HepG2 (cell line): Measurements from ENCODE around the gene NDUFAF8. TPM values are rescaled to one million over a fixed set of nuclear protein-coding genes. Genes with fewer than 3 reads are reported as not detected.

Experiments used
- GFI1 ChIP-seq: sonication (generic); formaldehyde crosslinking; IDR thresholded peaks from 2 replicates; pipeline ENCODE4 v1.5.0; 2020; ENCODE audit warnings: missing genetic modification reagents, mild to moderate bottlenecking, borderline replicate concordance
- SMC3 ChIP-seq: IDR thresholded peaks from 2 replicates; pipeline ENCODE4 v1.6.1; 2011; ENCODE audit warnings: low read length, improper control_type of control experiment
- ZNF839 ChIP-seq: sonication (generic); formaldehyde crosslinking; IDR thresholded peaks from 2 replicates; pipeline ENCODE4 v1.4.0; 2020; ENCODE audit warnings: missing genetic modification reagents, mild to moderate bottlenecking, borderline replicate concordance
- polyA plus RNA-seq, 8 experiments: library from polyadenylated mRNA; depleted of rRNA in 3 of 8; stranded (reverse) in 7 of 8; unstranded in 1 of 8; fragments of >200 nt; fragmentation: Illumina TruSeq in 4 of 8; extraction: Trizol in 4 of 8; gene quantifications; 2 replicates each; pipeline versions ENCODE4 v1.2.1 to v1.2.3, GENCODE V29; 2011 to 2016; ENCODE audit warnings: low read depth in 4 of 8, missing spikeins in 1 of 8, mixed read lengths in 1 of 8; ENCODE audit not compliant: insufficient read depth in 1 of 8
- total RNA-seq, 5 experiments: library from RNA; depleted of rRNA; stranded (reverse); fragments of >200 nt; fragmentation: Illumina TruSeq; extraction: Trizol; gene quantifications; 2 replicates each; pipeline ENCODE4 v1.2.3, GENCODE V29; 2016; ENCODE audit warnings: low read depth in 1 of 5
- TF ChIP-seq, protein P1 (sequence below): sonication (generic); formaldehyde crosslinking; IDR thresholded peaks from 2 replicates; pipeline ENCODE4 v1.9.0; 2021; ENCODE audit warnings: mild to moderate bottlenecking, missing genetic modification reagents
- TF ChIP-seq, protein P2 (sequence below): sonication (generic); formaldehyde crosslinking; IDR thresholded peaks from one replicate; pipeline ENCODE4 v1.5.1; 2020; ENCODE audit warnings: mild to moderate bottlenecking, missing genetic modification reagents; ENCODE audit errors: not compliant biosample characterization
- TF ChIP-seq, protein P3 (sequence below): sonication (generic); formaldehyde crosslinking; IDR thresholded peaks from 2 replicates; pipeline ENCODE4 v1.5.1; 2020; ENCODE audit warnings: mild to moderate bottlenecking, missing genetic modification reagents, moderate library complexity

The NDUFAF8 gene
- total and polyA plus RNA-seq, 2 of the 13 experiments (the other 11 are each of a cell fraction or from before 2014, with no cell fraction given) = 75.6 to 233 TPM

DNA sequence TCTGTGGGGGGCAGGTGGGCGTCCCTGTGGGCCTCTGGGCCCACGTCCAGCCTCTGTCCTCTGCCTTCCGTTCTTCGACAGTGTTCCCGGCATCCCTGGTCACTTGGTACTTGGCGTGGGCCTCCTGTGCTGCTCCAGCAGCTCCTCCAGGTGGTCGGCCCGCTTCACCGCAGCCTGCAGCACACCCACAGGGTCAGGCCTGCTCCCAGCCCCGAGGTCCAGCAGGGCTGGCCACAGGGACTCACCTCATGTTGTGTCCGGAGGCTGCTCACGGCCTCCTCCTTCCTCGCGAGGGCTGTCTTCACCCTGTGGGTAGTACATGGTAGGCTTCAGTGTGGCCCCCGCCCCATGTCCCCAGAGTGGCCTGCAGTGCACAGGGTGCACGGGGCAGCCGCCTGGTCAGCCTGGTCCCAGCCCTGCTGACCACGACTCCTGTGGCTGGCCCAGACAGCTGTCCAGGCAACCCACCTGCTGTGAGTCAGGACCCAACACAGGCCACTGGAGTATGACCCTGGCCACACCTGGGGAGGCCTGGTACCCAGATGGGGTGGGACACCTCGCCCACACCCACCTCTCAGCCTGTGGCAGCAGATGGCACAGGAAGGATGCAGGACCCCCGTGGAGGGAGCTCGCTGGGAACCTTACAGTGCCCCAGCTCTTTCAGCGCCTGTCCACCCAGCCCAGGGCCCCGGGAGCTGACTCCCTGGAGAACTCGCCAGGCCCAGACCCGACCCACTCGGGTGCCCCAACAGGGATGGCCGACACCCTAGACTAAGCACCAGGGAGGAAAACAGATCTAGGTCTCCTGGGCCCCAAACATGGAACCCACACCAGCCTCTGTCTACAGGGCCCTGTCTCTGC, 49.2 kb upstream of the NDUFAF8 start (continued):
- TF ChIP-seq, protein P1, sequence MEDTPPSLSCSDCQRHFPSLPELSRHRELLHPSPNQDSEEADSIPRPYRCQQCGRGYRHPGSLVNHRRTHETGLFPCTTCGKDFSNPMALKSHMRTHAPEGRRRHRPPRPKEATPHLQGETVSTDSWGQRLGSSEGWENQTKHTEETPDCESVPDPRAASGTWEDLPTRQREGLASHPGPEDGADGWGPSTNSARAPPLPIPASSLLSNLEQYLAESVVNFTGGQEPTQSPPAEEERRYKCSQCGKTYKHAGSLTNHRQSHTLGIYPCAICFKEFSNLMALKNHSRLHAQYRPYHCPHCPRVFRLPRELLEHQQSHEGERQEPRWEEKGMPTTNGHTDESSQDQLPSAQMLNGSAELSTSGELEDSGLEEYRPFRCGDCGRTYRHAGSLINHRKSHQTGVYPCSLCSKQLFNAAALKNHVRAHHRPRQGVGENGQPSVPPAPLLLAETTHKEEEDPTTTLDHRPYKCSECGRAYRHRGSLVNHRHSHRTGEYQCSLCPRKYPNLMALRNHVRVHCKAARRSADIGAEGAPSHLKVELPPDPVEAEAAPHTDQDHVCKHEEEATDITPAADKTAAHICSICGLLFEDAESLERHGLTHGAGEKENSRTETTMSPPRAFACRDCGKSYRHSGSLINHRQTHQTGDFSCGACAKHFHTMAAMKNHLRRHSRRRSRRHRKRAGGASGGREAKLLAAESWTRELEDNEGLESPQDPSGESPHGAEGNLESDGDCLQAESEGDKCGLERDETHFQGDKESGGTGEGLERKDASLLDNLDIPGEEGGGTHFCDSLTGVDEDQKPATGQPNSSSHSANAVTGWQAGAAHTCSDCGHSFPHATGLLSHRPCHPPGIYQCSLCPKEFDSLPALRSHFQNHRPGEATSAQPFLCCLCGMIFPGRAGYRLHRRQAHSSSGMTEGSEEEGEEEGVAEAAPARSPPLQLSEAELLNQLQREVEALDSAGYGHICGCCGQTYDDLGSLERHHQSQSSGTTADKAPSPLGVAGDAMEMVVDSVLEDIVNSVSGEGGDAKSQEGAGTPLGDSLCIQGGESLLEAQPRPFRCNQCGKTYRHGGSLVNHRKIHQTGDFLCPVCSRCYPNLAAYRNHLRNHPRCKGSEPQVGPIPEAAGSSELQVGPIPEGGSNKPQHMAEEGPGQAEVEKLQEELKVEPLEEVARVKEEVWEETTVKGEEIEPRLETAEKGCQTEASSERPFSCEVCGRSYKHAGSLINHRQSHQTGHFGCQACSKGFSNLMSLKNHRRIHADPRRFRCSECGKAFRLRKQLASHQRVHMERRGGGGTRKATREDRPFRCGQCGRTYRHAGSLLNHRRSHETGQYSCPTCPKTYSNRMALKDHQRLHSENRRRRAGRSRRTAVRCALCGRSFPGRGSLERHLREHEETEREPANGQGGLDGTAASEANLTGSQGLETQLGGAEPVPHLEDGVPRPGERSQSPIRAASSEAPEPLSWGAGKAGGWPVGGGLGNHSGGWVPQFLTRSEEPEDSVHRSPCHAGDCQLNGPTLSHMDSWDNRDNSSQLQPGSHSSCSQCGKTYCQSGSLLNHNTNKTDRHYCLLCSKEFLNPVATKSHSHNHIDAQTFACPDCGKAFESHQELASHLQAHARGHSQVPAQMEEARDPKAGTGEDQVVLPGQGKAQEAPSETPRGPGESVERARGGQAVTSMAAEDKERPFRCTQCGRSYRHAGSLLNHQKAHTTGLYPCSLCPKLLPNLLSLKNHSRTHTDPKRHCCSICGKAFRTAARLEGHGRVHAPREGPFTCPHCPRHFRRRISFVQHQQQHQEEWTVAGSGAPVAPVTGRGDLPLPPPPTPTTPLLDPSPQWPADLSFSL (CRISPR knock-in tag) = no peak
- TF ChIP-seq, protein P2, sequence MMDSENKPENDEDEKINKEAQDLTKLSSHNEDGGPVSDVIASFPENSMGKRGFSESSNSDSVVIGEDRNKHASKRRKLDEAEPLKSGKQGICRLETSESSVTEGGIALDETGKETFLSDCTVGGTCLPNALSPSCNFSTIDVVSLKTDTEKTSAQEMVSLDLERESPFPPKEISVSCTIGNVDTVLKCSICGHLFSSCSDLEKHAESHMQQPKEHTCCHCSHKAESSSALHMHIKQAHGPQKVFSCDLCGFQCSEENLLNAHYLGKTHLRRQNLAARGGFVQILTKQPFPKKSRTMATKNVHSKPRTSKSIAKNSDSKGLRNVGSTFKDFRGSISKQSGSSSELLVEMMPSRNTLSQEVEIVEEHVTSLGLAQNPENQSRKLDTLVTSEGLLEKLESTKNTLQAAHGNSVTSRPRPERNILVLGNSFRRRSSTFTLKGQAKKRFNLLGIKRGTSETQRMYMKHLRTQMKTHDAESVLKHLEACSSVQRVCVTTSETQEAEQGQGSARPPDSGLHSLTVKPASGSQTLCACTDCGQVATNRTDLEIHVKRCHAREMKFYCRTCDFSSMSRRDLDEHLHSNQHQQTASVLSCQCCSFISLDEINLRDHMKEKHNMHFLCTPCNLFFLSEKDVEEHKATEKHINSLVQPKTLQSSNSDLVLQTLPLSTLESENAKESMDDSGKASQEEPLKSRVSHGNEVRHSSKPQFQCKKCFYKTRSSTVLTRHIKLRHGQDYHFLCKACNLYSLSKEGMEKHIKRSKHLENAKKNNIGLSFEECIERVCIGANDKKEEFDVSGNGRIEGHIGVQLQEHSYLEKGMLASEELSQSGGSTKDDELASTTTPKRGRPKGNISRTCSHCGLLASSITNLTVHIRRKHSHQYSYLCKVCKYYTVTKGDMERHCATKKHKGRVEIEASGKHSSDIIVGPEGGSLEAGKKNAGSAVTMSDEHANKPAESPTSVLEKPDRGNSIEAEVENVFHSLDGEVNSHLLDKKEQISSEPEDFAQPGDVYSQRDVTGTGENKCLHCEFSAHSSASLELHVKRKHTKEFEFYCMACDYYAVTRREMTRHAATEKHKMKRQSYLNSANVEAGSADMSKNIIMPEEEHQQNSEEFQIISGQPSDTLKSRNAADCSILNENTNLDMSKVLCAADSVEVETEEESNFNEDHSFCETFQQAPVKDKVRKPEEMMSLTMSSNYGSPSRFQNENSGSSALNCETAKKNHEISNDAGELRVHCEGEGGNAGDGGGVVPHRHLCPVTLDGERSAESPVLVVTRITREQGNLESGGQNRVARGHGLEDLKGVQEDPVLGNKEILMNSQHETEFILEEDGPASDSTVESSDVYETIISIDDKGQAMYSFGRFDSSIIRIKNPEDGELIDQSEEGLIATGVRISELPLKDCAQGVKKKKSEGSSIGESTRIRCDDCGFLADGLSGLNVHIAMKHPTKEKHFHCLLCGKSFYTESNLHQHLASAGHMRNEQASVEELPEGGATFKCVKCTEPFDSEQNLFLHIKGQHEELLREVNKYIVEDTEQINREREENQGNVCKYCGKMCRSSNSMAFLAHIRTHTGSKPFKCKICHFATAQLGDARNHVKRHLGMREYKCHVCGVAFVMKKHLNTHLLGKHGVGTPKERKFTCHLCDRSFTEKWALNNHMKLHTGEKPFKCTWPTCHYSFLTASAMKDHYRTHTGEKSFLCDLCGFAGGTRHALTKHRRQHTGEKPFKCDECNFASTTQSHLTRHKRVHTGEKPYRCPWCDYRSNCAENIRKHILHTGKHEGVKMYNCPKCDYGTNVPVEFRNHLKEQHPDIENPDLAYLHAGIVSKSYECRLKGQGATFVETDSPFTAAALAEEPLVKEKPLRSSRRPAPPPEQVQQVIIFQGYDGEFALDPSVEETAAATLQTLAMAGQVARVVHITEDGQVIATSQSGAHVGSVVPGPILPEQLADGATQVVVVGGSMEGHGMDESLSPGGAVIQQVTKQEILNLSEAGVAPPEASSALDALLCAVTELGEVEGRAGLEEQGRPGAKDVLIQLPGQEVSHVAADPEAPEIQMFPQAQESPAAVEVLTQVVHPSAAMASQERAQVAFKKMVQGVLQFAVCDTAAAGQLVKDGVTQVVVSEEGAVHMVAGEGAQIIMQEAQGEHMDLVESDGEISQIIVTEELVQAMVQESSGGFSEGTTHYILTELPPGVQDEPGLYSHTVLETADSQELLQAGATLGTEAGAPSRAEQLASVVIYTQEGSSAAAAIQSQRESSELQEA (CRISPR knock-in tag) = peak; percentile 41
- TF ChIP-seq GFI1 (CRISPR knock-in tag) = no peak
- TF ChIP-seq, protein P3, sequence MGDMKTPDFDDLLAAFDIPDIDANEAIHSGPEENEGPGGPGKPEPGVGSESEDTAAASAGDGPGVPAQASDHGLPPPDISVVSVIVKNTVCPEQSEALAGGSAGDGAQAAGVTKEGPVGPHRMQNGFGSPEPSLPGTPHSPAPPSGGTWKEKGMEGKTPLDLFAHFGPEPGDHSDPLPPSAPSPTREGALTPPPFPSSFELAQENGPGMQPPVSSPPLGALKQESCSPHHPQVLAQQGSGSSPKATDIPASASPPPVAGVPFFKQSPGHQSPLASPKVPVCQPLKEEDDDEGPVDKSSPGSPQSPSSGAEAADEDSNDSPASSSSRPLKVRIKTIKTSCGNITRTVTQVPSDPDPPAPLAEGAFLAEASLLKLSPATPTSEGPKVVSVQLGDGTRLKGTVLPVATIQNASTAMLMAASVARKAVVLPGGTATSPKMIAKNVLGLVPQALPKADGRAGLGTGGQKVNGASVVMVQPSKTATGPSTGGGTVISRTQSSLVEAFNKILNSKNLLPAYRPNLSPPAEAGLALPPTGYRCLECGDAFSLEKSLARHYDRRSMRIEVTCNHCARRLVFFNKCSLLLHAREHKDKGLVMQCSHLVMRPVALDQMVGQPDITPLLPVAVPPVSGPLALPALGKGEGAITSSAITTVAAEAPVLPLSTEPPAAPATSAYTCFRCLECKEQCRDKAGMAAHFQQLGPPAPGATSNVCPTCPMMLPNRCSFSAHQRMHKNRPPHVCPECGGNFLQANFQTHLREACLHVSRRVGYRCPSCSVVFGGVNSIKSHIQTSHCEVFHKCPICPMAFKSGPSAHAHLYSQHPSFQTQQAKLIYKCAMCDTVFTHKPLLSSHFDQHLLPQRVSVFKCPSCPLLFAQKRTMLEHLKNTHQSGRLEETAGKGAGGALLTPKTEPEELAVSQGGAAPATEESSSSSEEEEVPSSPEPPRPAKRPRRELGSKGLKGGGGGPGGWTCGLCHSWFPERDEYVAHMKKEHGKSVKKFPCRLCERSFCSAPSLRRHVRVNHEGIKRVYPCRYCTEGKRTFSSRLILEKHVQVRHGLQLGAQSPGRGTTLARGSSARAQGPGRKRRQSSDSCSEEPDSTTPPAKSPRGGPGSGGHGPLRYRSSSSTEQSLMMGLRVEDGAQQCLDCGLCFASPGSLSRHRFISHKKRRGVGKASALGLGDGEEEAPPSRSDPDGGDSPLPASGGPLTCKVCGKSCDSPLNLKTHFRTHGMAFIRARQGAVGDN (CRISPR knock-in tag) = peak; percentile 55
- no peak for TF ChIP-seq ZNF839 (CRISPR knock-in tag)
- TF ChIP-seq SMC3 = peak; percentile 5; the same call in 1 of the 2 replicates
